ENCODE results near the gene DDO. TPM values are rescaled to one million over a fixed set of nuclear protein-coding genes. Genes with fewer than 3 reads are reported as not detected.

DDO gene
- total RNA-seq, 1 experiment from 2014 or later, result not detected

GRCh38 chr6:110430236-110430635 is 14.9 kb upstream of the DDO start:
- H3K4me2 ChIP-seq (ENCODE audit: low read depth, low read length, poor library complexity, severe bottlenecking), result no peak overlapping the region
- no peaks in the 10 kb centered on the region for H3K4me1 ChIP-seq (ENCODE audit: low read length)
- no peaks in the 10 kb centered on the region for H3K79me2 ChIP-seq (ENCODE audit: low read length)
- H3K4me3 ChIP-seq (ENCODE audit: low read length), result no peak overlapping the region
- no peaks in the 10 kb centered on the region for H3K36me3 ChIP-seq (ENCODE audit: insufficient read depth, low read length)
- H3K9ac ChIP-seq (ENCODE audit: low read length), result no peak overlapping the region
- H3K27me3 ChIP-seq (ENCODE audit: low read length), result no peaks in the 10 kb centered on the region
- DNase-seq, result no peak
- H4K20me1 ChIP-seq (ENCODE audit: insufficient read depth, low read depth, low read length), result no peaks in the 10 kb centered on the region
- no peaks in the 10 kb centered on the region for H3K9me2 ChIP-seq (replicated peaks; ENCODE audit: insufficient read depth, low read length)
- H3K9me3 ChIP-seq (ENCODE audit: low read length), result no peaks in the 10 kb centered on the region
- no peak overlapping the region for H3K27ac ChIP-seq (ENCODE audit: low read length)
- H2AFZ ChIP-seq (ENCODE audit: low read length), result no peak overlapping the region

- no peak overlapping the region for H3K27ac ChIP-seq (ENCODE audit: low read length)
- no peak for DNase-seq
- H3K36me3 ChIP-seq (ENCODE audit: insufficient read depth, low read length), result no peaks in the 10 kb centered on the region
- H3K27me3 ChIP-seq (ENCODE audit: low read length), result no peaks in the 10 kb centered on the region
- H3K79me2 ChIP-seq (ENCODE audit: low read length), result no peaks in the 10 kb centered on the region
- no peaks in the 10 kb centered on the region for H4K20me1 ChIP-seq (ENCODE audit: insufficient read depth, low read depth, low read length)
- H3K9ac ChIP-seq (ENCODE audit: low read length), result no peak overlapping the region
- no peak overlapping the region for H3K4me2 ChIP-seq (ENCODE audit: low read depth, low read length, poor library complexity, severe bottlenecking)
- no peak overlapping the region for H2AFZ ChIP-seq (ENCODE audit: low read length)
- no peaks in the 10 kb centered on the region; the same call in 1 of the 2 replicates for H3K4me1 ChIP-seq (ENCODE audit: low read length)
- no peak overlapping the region for H3K4me3 ChIP-seq (ENCODE audit: low read length)
- H3K9me2 ChIP-seq (replicated peaks; ENCODE audit: insufficient read depth, low read length), result no peaks in the 10 kb centered on the region
- no peaks in the 10 kb centered on the region for H3K9me3 ChIP-seq (ENCODE audit: low read length)
Measured at GRCh38 chr6:110428153-110428552, 12.8 kb upstream of the DDO start.

GRCh38 chr6:110425816-110426215 is 10.4 kb upstream of the DDO start:
- H3K9me3 ChIP-seq (ENCODE audit: low read length), result no peaks in the 10 kb centered on the region
- H3K9me2 ChIP-seq (replicated peaks; ENCODE audit: insufficient read depth, low read length), result no peaks in the 10 kb centered on the region

GRCh38 chr6:110422444-110422822 is 7.1 kb upstream of the DDO start:
- H3K4me3 ChIP-seq (ENCODE audit: low read length), result no peak overlapping the region
- no peaks in the 10 kb centered on the region for H3K27me3 ChIP-seq (ENCODE audit: low read length)
- no peaks in the 10 kb centered on the region for H3K9me2 ChIP-seq (replicated peaks; ENCODE audit: insufficient read depth, low read length)

More at GRCh38 chr6:110425816-110426215, 10.4 kb upstream of the DDO start:
- Histone ChIP-seq H3K9ac (ENCODE audit: low read length) (no peak overlapping the region), H3K36me3 (ENCODE audit: insufficient read depth, low read length) (no peaks in the 10 kb centered on the region), H3K4me1 (ENCODE audit: low read length) (no peaks in the 10 kb centered on the region; the same call in 1 of the 2 replicates), H3K4me3 (ENCODE audit: low read length) (no peak overlapping the region), H3K27ac (ENCODE audit: low read length) (no peak overlapping the region), H2AFZ (ENCODE audit: low read length) (no peak overlapping the region), H3K27me3 (ENCODE audit: low read length) (no peaks in the 10 kb centered on the region), H4K20me1 (ENCODE audit: insufficient read depth, low read depth, low read length) (no peaks in the 10 kb centered on the region), H3K4me2 (ENCODE audit: low read depth, low read length, poor library complexity, severe bottlenecking) (no peak overlapping the region), H3K79me2 (ENCODE audit: low read length) (no peaks in the 10 kb centered on the region)
- DNase-seq, result no peak

GRCh38 chr6:110421749-110422443 is 6.5 kb upstream of the DDO start:
- Histone ChIP-seq H3K9me3 (ENCODE audit: low read length) (no peaks in the 10 kb centered on the region), H2AFZ (ENCODE audit: low read length) (no peak overlapping the region), H3K4me1 (ENCODE audit: low read length) (no peaks in the 10 kb centered on the region; the same call in 1 of the 2 replicates), H4K20me1 (ENCODE audit: insufficient read depth, low read depth, low read length) (no peaks in the 10 kb centered on the region), H3K79me2 (ENCODE audit: low read length) (no peaks in the 10 kb centered on the region), H3K4me2 (ENCODE audit: low read depth, low read length, poor library complexity, severe bottlenecking) (no peak overlapping the region), H3K27ac (ENCODE audit: low read length) (no peak overlapping the region), H3K4me3 (ENCODE audit: low read length) (no peak overlapping the region), H3K27me3 (ENCODE audit: low read length) (no peaks in the 10 kb centered on the region), H3K9me2 (replicated peaks; ENCODE audit: insufficient read depth, low read length) (no peaks in the 10 kb centered on the region), H3K36me3 (ENCODE audit: insufficient read depth, low read length) (no peaks in the 10 kb centered on the region), H3K9ac (ENCODE audit: low read length) (no peak overlapping the region)
- no peak for DNase-seq

More at GRCh38 chr6:110422444-110422822, 7.1 kb upstream of the DDO start:
- Histone ChIP-seq H3K79me2 (ENCODE audit: low read length) (no peaks in the 10 kb centered on the region), H3K4me1 (ENCODE audit: low read length) (no peaks in the 10 kb centered on the region; the same call in 1 of the 2 replicates), H2AFZ (ENCODE audit: low read length) (no peak overlapping the region), H4K20me1 (ENCODE audit: insufficient read depth, low read depth, low read length) (no peaks in the 10 kb centered on the region), H3K36me3 (ENCODE audit: insufficient read depth, low read length) (no peaks in the 10 kb centered on the region), H3K9ac (ENCODE audit: low read length) (no peak overlapping the region), H3K4me2 (ENCODE audit: low read depth, low read length, poor library complexity, severe bottlenecking) (no peak overlapping the region), H3K27ac (ENCODE audit: low read length) (no peak overlapping the region), H3K9me3 (ENCODE audit: low read length) (no peaks in the 10 kb centered on the region)
- no peak for DNase-seq

- no peak for DNase-seq
- Histone ChIP-seq H3K9me3 (ENCODE audit: low read length) (no peaks in the 10 kb centered on the region), H2AFZ (ENCODE audit: low read length) (no peak overlapping the region), H3K79me2 (ENCODE audit: low read length) (no peaks in the 10 kb centered on the region), H3K4me2 (ENCODE audit: low read depth, low read length, poor library complexity, severe bottlenecking) (no peak overlapping the region), H3K4me1 (ENCODE audit: low read length) (no peaks in the 10 kb centered on the region), H3K27me3 (ENCODE audit: low read length) (no peaks in the 10 kb centered on the region), H3K27ac (ENCODE audit: low read length) (no peak overlapping the region), H3K9ac (ENCODE audit: low read length) (no peak overlapping the region), H3K9me2 (replicated peaks; ENCODE audit: insufficient read depth, low read length) (no peaks in the 10 kb centered on the region), H3K4me3 (ENCODE audit: low read length) (no peak overlapping the region), H3K36me3 (ENCODE audit: insufficient read depth, low read length) (no peaks in the 10 kb centered on the region), H4K20me1 (ENCODE audit: insufficient read depth, low read depth, low read length) (no peaks in the 10 kb centered on the region)
Measured at GRCh38 chr6:110419028-110419739, 3.8 kb upstream of the DDO start.

- H3K27me3 ChIP-seq (ENCODE audit: low read length), result no peaks in the 10 kb centered on the region
- no peaks in the 10 kb centered on the region for H3K36me3 ChIP-seq (ENCODE audit: insufficient read depth, low read length)
- no peak overlapping the region for H3K4me3 ChIP-seq (ENCODE audit: low read length)
- no peak overlapping the region for H3K4me2 ChIP-seq (ENCODE audit: low read depth, low read length, poor library complexity, severe bottlenecking)
- H3K79me2 ChIP-seq (ENCODE audit: low read length), result no peaks in the 10 kb centered on the region
- no peak overlapping the region for H3K9ac ChIP-seq (ENCODE audit: low read length)
- no peaks in the 10 kb centered on the region for H3K9me2 ChIP-seq (replicated peaks; ENCODE audit: insufficient read depth, low read length)
- DNase-seq, result no peak
- no peaks in the 10 kb centered on the region for H4K20me1 ChIP-seq (ENCODE audit: insufficient read depth, low read depth, low read length)
- H3K4me1 ChIP-seq (ENCODE audit: low read length), result no peaks in the 10 kb centered on the region
- no peaks in the 10 kb centered on the region for H3K9me3 ChIP-seq (ENCODE audit: low read length)
- H3K27ac ChIP-seq (ENCODE audit: low read length), result no peak overlapping the region
- no peak overlapping the region for H2AFZ ChIP-seq (ENCODE audit: low read length)
Measured at GRCh38 chr6:110418594-110418993, 3.2 kb upstream of the DDO start.

GRCh38 chr6:110414669-110415068 is 706 bp downstream of the DDO start:
- no peaks in the 10 kb centered on the region for H3K4me1 ChIP-seq (ENCODE audit: low read length)
- no peak overlapping the region for H3K9ac ChIP-seq (ENCODE audit: low read length)
- no peaks in the 10 kb centered on the region for H4K20me1 ChIP-seq (ENCODE audit: insufficient read depth, low read depth, low read length)
- H2AFZ ChIP-seq (ENCODE audit: low read length), result no peak overlapping the region
- H3K4me2 ChIP-seq (ENCODE audit: low read depth, low read length, poor library complexity, severe bottlenecking), result no peak overlapping the region
- H3K4me3 ChIP-seq (ENCODE audit: low read length), result no peak overlapping the region
- no peaks in the 10 kb centered on the region for H3K79me2 ChIP-seq (ENCODE audit: low read length)
- H3K9me3 ChIP-seq (ENCODE audit: low read length), result no peaks in the 10 kb centered on the region
- no peaks in the 10 kb centered on the region for H3K36me3 ChIP-seq (ENCODE audit: insufficient read depth, low read length)
- H3K9me2 ChIP-seq (replicated peaks; ENCODE audit: insufficient read depth, low read length), result no peaks in the 10 kb centered on the region
- DNase-seq, result no peak
- no peak overlapping the region for H3K27ac ChIP-seq (ENCODE audit: low read length)
- no peaks in the 10 kb centered on the region for H3K27me3 ChIP-seq (ENCODE audit: low read length)
